NCI-H2227 (cell line): Measurements from ENCODE around the gene RFX6.
A peak's percentile ranks its signal among the peaks of the same experiment; 100 is the strongest.
"Not testable (repeated sequence)": the region's sequence is repeated elsewhere in the genome, so short reads cannot be mapped to it uniquely, and the experiment has no call there.

Source experiments
- DNase-seq: peaks from one replicate; lab custom pipeline; 2025; ENCODE audit not compliant: unreplicated experiment; lab: John Stamatoyannopoulos, UW

RFX6 gene

GRCh38 chr6:116876635-116877611 is at the start of gene RFX6:
Gene RFX6, plus strand, starts transcription at chr6:116877242. Its CDS starts 34 bp downstream, at chr6:116877276.
- DNase-seq: no peak

DNA sequence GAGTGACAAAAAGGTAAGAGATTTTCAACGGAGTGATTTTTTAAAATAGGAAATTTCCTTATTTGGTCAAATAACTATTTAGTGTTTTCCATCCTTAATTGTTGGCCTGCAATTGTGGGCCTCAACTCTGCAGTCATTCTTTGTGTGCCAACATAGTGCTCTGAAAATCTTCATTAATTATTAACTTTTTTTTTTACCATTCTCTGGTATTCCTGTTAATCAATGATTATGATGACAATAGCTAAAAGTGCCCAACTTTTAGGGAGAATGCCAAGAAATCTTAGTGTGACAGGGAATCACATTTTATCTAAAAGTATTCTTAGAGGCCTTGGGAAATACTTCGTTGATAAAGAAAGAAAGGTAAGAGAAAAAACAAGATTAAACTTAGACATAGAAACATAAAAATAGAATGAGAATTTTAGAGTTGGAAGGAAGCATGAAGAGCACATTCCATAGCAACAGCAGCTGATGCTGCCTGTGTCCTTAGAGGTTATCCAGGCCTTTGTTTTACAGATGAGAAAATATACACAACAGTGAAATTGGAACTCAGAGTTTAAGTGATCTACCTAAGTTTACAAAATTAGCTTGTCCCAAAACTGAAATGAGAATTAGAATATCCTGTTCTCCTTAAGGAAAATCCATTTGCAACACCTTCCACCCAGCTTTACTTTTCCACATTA is 49.3 kb upstream of the RFX6 start:
- DNase-seq: no peak

DNA sequence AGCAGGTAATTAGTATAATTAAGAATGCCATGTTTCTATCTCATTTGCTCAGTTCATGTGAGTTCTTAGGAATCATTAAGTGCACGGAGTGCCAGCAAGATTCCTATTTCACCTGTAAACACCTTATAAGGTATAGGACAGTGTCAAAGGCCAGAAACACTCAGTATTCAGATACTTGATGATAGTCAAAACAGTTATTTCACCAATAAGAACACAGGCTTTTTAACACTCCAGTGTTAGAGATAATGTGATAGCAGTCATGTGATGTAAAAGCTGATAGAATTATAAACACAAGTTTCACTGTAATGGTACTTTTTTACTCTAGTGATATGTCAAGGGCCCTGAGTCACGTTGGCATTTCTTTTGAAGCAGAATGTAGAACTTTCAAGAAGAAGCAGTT is 48.1 kb upstream of the RFX6 start, which contains the start of gene GPRC6A:
Gene GPRC6A, minus strand, starts transcription at position 101 of the 400 bp plus-strand sequence. Its CDS starts 70 bp downstream, at position 31.
- DNase-seq: no peak

DNA sequence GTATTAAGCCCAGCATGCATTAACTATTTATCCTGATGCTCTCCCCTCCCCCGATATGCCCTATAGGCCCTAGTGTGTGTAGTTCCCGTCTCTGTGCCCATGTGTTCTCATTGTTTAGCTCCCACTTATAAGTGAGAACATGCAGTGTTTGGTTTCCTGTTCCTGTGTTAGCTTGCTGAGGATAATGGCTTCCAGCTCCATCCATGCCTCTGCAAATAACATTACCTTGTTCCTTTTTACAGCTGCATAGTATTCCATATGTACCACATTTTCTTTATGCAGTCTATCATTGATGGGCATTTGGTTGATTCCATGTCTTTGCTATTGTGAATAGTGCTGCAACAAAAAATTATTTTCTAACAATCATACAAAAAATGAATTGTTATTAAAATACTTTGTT is 42.5 kb upstream of the RFX6 start:
- not testable (repeated sequence) for DNase-seq

DNA sequence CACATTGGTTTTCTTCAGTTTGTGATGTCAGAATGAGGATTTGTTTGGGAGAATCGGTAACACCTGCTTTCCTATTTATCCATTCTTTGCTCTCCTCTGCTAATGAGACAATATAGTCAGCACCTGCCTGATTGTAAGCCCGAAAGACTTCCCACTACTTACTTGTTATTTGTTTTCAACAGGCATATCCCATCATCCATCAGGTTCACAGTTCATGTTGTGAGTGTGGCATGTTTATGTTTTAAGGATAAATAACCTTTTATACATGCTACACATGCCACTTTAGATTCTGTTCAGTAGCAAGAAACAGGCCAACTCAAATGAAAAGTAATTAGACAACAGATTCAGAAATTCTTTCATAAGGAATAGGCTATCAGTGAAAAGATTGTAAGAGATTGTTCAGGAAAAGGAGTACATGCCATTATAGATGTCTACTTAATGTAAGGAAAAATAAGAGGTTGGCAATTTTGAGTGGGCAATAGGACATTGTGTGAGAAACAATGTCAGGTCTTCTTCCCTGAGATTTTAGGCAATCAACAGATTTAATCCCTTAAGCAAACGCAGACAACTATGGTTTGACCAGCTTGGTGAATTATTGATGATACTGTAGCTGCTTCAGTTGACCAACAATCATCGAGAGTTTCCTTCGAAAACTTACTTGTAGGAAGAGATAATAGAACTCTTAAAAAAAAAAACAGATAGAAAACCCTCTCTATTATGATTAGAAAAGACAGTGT is 40.3 kb upstream of the RFX6 start:
- DNase-seq: no peak

GRCh38 chr6:116840091-116840490 is 37.0 kb upstream of the RFX6 start:
- DNase-seq: no peak

DNA sequence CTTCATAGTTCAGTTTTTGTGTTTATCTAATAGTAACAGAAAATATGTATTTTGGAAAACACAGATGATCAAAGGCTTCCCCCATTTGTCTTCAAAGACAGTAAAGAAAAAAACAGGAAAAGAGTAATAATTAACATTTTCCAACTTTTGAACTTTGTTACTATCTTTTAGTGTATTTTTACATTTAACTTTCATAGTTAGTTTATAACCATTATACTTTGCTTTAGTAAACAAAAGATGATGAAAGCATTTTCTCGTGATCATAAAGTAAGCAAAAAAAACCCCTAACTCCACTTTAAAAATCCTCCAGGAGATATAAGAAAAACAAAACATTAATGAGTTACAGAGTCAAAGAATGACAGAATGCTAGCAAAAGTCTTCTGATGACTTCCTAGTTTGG is 34.6 kb upstream of the RFX6 start:
- DNase-seq: no peak

DNA sequence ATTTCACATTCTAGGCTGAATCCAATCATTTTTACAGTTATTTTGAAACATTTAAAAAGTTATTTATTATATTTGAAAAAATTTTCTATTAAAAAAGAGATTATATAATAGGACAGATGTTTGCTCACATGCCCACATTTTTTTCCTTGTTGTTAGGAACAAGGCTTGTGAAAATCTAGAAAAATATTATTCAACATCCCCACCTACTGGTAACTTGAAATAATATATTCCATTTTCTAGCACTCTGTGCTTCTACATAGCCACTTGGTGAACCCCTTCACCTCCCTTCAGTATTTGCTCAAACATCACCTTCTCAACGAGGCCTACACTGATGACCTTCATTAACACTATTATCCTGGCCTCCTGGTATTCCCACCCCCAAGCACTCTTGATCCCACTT is 29.8 kb upstream of the RFX6 start:
- DNase-seq: peak; percentile 1

- DNase-seq: no peak
These were observed 19.0 kb upstream of the RFX6 start for GRCh38 chr6:116858060-116858459.

DNA sequence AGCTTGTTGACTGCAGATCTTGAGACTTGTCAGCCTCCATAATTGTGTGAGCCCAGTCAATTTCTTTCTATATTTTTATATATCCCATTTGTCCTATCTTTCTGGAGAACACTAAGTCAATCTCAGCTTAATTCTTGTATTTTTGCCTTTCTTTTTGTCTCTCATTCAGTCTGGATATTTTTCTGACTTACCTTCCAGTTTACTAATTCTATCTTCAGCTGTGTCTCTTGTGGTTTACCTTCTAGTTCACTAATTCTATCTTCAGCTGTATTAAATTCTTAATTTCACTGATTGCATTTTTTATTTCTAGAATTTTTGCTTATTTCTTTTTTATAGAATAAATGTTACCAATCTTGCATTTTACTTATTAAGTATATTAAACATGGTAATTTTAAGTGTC is 17.8 kb upstream of the RFX6 start:
- no peak for DNase-seq

DNA sequence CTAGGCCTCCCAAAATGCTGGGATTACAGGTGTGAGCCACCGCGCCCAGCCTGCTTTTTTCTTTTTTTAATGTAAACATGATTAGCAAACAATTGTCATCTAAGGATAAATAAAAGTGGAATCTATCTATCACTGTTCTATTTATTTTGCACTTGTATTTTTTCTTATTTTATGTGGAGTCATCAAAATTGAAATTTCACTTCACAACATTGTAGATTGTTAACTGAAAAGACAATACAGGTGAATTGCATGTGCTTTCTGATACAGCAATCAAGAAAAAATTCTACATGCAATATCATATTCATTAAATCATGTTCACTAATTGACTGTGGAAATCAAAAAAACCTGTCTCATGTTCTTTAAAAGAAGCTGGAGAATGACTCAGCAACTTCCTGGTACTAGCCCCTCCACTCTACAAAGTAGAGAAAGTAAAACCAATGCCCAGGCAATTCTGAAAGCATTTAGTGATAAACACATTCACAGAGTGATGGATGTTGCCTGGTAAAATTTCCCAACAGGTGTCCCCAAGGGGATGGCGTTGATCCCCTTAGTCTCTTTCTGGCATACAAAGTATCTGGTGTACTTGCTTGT is 10.7 kb upstream of the RFX6 start:
- no peak for DNase-seq

- DNase-seq: no peak
These were observed 4.3 kb upstream of the RFX6 start for GRCh38 chr6:116872771-116873170.

DNA sequence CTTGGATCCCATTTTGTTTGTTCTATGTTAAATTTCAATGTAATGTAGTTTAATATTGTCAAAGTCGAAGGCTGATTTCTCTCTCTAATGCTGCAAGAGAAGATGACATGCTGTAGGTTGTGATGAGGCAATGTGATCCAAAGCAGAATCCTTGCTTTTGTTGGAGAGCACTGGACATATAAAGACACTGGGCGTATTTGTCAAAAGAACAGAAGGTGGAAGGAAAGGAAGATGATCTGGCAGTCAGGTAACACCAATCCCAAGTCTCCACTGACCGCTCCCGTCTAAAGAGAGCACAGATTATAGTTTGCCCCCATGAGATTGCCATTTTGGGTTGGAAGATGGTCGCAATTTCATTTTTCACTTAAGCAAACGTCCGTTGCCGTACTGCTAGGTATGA is 935 bp upstream of the RFX6 start:
- DNase-seq: no peak

- no peak for DNase-seq
These were observed 701 bp downstream of the RFX6 start for GRCh38 chr6:116877743-116878142.

GRCh38 chr6:116881236-116881635 is 4.2 kb downstream of the RFX6 start:
- no peak for DNase-seq

DNA sequence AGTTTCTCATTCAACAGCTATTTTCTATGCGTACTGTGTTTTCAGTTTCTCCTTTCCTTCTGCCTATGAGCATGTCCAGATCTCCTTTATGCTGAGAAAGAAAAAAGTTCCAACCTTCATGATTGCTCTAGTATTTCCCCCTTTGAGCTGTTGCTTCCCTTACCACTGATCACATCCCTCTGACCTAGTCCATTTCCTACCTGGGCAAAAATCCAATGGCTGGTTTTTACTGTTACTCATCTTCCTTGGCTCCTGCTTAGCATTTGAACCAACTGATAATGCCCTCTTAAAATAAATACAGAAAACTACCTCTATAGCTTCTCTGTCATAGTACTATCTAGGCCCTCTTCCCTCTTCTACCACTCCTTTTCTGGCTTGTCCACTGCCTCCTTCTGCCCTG is 6.0 kb downstream of the RFX6 start:
- DNase-seq: no peak

DNA sequence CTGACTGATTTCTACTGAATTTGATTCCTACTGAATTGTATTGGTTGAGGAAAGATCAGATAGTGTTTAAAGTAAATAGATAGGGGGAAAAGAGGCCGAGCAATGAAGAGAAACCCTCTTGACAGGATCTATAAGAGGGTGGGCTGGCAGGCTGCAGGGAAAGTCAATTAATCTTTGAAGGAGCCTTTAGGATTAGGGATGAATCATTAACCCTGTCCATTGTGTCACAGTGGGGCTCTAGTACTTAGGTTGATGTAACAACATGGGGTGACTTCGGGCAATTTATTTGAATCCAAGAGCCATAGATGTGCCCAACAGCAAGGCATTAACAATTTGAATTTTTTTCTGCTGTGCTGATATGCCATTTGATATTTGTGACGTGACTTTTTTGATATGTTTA is 7.5 kb downstream of the RFX6 start:
- no peak for DNase-seq

GRCh38 chr6:116887168-116887567 is 10.1 kb downstream of the RFX6 start:
- no peak for DNase-seq

DNA sequence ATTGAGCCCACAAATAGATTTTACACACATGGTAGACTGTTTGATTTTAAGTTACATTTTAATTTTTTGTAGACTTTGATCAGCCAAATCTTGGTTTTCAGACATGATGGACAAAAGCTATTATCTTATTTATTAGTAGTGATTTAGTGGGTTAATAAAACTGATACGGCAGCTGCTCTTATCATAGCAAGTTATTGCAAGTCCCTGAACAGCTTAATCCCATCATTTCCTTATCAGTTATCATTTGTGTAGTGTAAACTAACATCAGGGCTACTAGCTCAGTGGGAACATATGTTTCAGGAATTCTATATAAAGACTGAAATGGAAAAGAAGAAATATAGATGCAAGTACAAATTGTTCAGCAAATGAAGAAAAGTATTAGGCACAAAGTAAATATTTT is 10.9 kb downstream of the RFX6 start:
- DNase-seq: no peak

GRCh38 chr6:116888732-116889360 is 11.8 kb downstream of the RFX6 start:
- no peak for DNase-seq

DNA sequence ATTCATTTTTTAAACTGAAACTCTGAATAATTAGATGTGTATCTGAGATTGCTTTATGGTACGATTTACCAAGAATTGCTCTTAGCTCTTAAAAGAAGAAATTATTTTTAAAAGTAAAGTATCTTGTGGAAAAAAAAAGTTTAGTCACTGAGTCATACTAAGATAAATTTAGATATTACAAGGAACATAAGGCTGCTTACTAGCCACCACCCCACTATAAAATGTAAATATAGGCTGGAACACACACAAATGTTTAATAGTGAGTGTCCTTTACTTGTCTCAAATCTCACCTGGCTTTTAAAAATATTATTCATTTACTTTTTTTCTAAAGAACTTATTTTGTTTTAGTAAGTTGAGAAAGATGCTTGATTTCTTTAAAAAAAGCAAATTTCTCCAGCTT is 17.6 kb downstream of the RFX6 start:
- no peak for DNase-seq
